ENCODE data around the gene KRT81. TPM values are rescaled to one million over a fixed set of nuclear protein-coding genes. Genes with fewer than 3 reads are reported as not detected.

KRT81 gene
- total and polyA plus RNA-seq, 2 donors from 2014 or later: not detected

DNA sequence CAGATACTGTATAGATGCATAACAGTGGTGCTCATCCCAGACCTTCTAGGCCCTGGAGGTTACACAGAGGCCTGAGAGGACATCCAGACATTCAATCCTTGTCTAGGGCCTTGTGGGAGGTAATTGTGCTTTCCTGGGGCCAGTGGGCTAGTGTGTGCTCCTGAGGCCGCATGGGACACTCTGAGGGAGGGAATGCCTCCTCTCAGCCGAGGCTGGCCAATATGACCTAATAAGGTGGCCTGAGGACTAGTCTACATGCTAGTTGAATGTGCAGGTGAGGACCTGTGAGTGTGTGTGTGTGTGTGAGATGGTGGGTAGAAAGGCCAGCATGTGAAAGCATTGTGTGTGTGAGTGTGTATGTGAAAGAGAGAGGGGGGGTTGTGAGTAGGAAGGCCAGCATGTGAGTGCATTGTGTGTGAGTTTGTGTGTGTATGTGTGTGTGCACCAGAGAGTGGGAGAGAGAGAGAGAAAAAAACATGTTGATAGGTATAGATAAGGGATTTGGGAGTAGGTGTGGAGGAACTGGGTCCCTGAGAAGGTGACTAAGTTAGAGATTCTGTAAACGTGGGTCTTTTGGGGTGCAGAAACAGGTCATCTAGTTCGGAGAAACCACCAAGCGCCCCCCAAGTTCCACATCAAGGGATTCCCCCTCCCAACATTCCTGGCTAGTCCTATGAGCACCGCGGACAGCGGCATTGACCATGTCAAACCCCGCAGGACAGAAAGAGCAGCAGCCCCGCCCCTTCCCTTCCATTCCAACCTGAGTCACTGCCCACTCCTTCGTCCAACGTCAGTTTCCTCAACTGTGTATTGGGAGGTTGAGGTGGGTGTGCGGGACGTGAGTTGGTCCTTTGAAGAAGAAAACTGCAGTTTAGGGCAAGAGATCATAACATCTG is 9.7 kb upstream of the KRT81 start:
- no peaks in the 10 kb centered on the region for H3K27me3 ChIP-seq (ENCODE audit: control insufficient read depth, insufficient read depth, low read length)
- no peak overlapping the region for H3K27ac ChIP-seq (ENCODE audit: low read depth in 2 of 2, low read length in 2 of 2)
- no peak for DNase-seq
- H3K4me3 ChIP-seq (ENCODE audit: low read length in 3 of 3): no peak overlapping the region
- no peak overlapping the region for H3K9ac ChIP-seq (ENCODE audit: low read length in 3 of 3)
- H3K4me1 ChIP-seq (ENCODE audit: control insufficient read depth in 2 of 3, insufficient read depth in 2 of 3, low read depth in 1 of 3, low read length in 3 of 3): no peaks in the 10 kb centered on the region
- TF ChIP-seq, protein P1, sequence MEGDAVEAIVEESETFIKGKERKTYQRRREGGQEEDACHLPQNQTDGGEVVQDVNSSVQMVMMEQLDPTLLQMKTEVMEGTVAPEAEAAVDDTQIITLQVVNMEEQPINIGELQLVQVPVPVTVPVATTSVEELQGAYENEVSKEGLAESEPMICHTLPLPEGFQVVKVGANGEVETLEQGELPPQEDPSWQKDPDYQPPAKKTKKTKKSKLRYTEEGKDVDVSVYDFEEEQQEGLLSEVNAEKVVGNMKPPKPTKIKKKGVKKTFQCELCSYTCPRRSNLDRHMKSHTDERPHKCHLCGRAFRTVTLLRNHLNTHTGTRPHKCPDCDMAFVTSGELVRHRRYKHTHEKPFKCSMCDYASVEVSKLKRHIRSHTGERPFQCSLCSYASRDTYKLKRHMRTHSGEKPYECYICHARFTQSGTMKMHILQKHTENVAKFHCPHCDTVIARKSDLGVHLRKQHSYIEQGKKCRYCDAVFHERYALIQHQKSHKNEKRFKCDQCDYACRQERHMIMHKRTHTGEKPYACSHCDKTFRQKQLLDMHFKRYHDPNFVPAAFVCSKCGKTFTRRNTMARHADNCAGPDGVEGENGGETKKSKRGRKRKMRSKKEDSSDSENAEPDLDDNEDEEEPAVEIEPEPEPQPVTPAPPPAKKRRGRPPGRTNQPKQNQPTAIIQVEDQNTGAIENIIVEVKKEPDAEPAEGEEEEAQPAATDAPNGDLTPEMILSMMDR (IDR thresholded peaks at IDR 0.05; ENCODE audit: borderline replicate concordance, extremely low read depth, insufficient read depth): no peak
- H3K9me3 ChIP-seq (ENCODE audit: control insufficient read depth in 2 of 3, insufficient read depth in 1 of 3, low read length in 3 of 3): no peaks in the 10 kb centered on the region
- H3K36me3 ChIP-seq (ENCODE audit: control insufficient read depth in 2 of 3, insufficient read depth in 3 of 3, low read length in 3 of 3): no peaks in the 10 kb centered on the region
- intact Hi-C loops (cut with DNase I): no loop called here
- no peak for FAIRE-seq

GRCh38 chr12:52298677-52299190 is 7.4 kb upstream of the KRT81 start:
- FAIRE-seq: no peak

GRCh38 chr12:52296572-52297215 is 5.4 kb upstream of the KRT81 start:
- DNase-seq (peak in 1 of 5 donors; percentile 5), FAIRE-seq (no peak)
- intact Hi-C loops (cut with DNase I): no loop called here
- H3K9me3 ChIP-seq (ENCODE audit: control insufficient read depth in 2 of 3, insufficient read depth in 1 of 3, low read length in 3 of 3): no peaks in the 10 kb centered on the region
- no peak overlapping the region for H3K27ac ChIP-seq (ENCODE audit: low read depth in 2 of 2, low read length in 2 of 2)
- H3K4me1 ChIP-seq (ENCODE audit: control insufficient read depth in 2 of 3, insufficient read depth in 2 of 3, low read depth in 1 of 3, low read length in 3 of 3): no peaks in the 10 kb centered on the region
- no peaks in the 10 kb centered on the region for H3K36me3 ChIP-seq (ENCODE audit: control insufficient read depth in 2 of 3, insufficient read depth in 3 of 3, low read length in 3 of 3)
- H3K27me3 ChIP-seq (ENCODE audit: control insufficient read depth, insufficient read depth, low read length): peaks cover 5% of the 10 kb centered on the region
- H3K4me3 ChIP-seq (ENCODE audit: low read length in 3 of 3): no peak overlapping the region
- no peak overlapping the region for H3K9ac ChIP-seq (ENCODE audit: low read length in 3 of 3)
- TF ChIP-seq, protein P1 (IDR thresholded peaks at IDR 0.05; ENCODE audit: borderline replicate concordance, extremely low read depth, insufficient read depth): no peak

More at GRCh38 chr12:52298677-52299190, 7.4 kb upstream of the KRT81 start:
- H3K4me3 ChIP-seq (ENCODE audit: low read length in 3 of 3): no peak overlapping the region
- no peaks in the 10 kb centered on the region for H3K36me3 ChIP-seq (ENCODE audit: control insufficient read depth in 2 of 3, insufficient read depth in 3 of 3, low read length in 3 of 3)
- intact Hi-C loops (cut with DNase I): no loop called here
- H3K9me3 ChIP-seq (ENCODE audit: control insufficient read depth in 2 of 3, insufficient read depth in 1 of 3, low read length in 3 of 3): no peaks in the 10 kb centered on the region
- no peak for DNase-seq
- no peaks in the 10 kb centered on the region for H3K4me1 ChIP-seq (ENCODE audit: control insufficient read depth in 2 of 3, insufficient read depth in 2 of 3, low read depth in 1 of 3, low read length in 3 of 3)
- H3K27me3 ChIP-seq (ENCODE audit: control insufficient read depth, insufficient read depth, low read length): no peaks in the 10 kb centered on the region
- no peak overlapping the region for H3K27ac ChIP-seq (ENCODE audit: low read depth in 2 of 2, low read length in 2 of 2)
- TF ChIP-seq, protein P1 (IDR thresholded peaks at IDR 0.05; ENCODE audit: borderline replicate concordance, extremely low read depth, insufficient read depth): no peak
- no peak overlapping the region for H3K9ac ChIP-seq (ENCODE audit: low read length in 3 of 3)
